Body of pancreas (tissue), 4 donors: ENCODE measurements around the gene LRRC1. TPM values are rescaled to one million over a fixed set of nuclear protein-coding genes. Genes with fewer than 3 reads are reported as not detected.

Experiments
- ATAC-seq: fragments of 150-250 bp; one replicate; pipeline ENCODE4 v1.9.1; 2016
- DNase-seq, 4 donors: peaks; one replicate each; pipeline ENCODE4 v3.0.0-alpha.2; 2019
- H3K27ac ChIP-seq, 4 donors: fragments of 200-600 bp; sonication (generic); 1 replicate in 3 of 4; 2 replicates in 1 of 4; pipeline versions ENCODE4 v1.5.1 to v1.6.1; 2016 to 2019; ENCODE audit warnings: mild to moderate bottlenecking in 1 of 4, mixed read lengths in 1 of 4, moderate library complexity in 1 of 4
- H3K27me3 ChIP-seq, 2 donors: fragments of 200-600 bp; sonication (generic); one replicate each; pipeline ENCODE4 v1.6.0; 2016; ENCODE audit warnings: mild to moderate bottlenecking in 1 of 2
- H3K36me3 ChIP-seq, 2 donors: fragments of 200-600 bp; sonication (generic); replicated peaks in 1 of 2; 2 replicates each; pipeline ENCODE4 v1.5.1; 2016; ENCODE audit warnings: low read depth in 2 of 2; ENCODE audit not compliant: insufficient read depth in 1 of 2
- H3K4me1 ChIP-seq: fragments of 200-600 bp; sonication (generic); one replicate; pipeline ENCODE4 v1.6.0; 2016
- H3K4me3 ChIP-seq, 2 donors: fragments of 200-600 bp; sonication (generic); 1 replicate in 1 of 2; 2 replicates in 1 of 2; pipeline ENCODE4 v1.5.1; 2016 to 2019
- H3K9me3 ChIP-seq, 3 donors: fragments of 200-600 bp; sonication (generic); 1 replicate in 2 of 3; 2 replicates in 1 of 3; pipeline ENCODE4 v1.5.1; 2016
- CTCF ChIP-seq, 7 experiments: fragments of 450-650 bp in 4 of 7; fragments of 200-600 bp in 3 of 7; sonication (generic) in 3 of 7; IDR thresholded peaks; one replicate each; pipeline ENCODE4 v1.5.1; 2016 to 2019; ENCODE audit warnings: antibody characterized with exemption in 7 of 7
- POLR2A ChIP-seq, 3 donors: fragments of 450-650 bp; IDR thresholded peaks; one replicate each; pipeline ENCODE4 v1.6.1; 2016; ENCODE audit warnings: antibody characterized with exemption in 3 of 3, mild to moderate bottlenecking in 2 of 3
- WGBS, 2 donors: methylation state at CpG; one replicate each; pipeline ENCODE4 v1.1.5; 2017; 5-methylcytosine and 5-hydroxymethylcytosine counted together
- intact Hi-C: fragments of 100-400 bp; cut with DNase I; formaldehyde crosslinking; loops from one replicate; pipeline ENCODE4 v1.15.1; 2023
- total RNA-seq, 2 donors: library from RNA; depleted of rRNA; stranded (reverse); fragments of >200 nt; gene quantifications; one replicate each; pipeline ENCODE4 v1.1.0, GENCODE V29; 2016

Gene LRRC1
- total RNA-seq, 2 donors from 2014 or later, result 13.2 to 17.1 TPM

GRCh38 chr6:53809691-53810090, 14.9 kb downstream of the LRRC1 start:
- H3K4me1 ChIP-seq, result peaks cover 26% of the 10 kb centered on the region
- H3K9me3 ChIP-seq, result no peaks in the 10 kb centered on the region
- no peaks in the 10 kb centered on the region for H3K36me3 ChIP-seq
- H3K4me3 ChIP-seq, result no peak overlapping the region
- 92 to 94% methylated on average over 3 of the region's 3 CpGs for WGBS, 2 donors
- DNase-seq (no peak), ATAC-seq (no peak)
- H3K27me3 ChIP-seq, result no peaks in the 10 kb centered on the region
- TF ChIP-seq CTCF (IDR thresholded peaks at IDR 0.05), result no peak
- no peak for TF ChIP-seq POLR2A (IDR thresholded peaks at IDR 0.05)
- intact Hi-C loops, result no loop called here
- no peak overlapping the region for H3K27ac ChIP-seq

GRCh38 chr6:53811082-53811481, 16.3 kb downstream of the LRRC1 start:
- Histone ChIP-seq H3K4me3 (no peak overlapping the region), H3K27ac (peak overlapping the region in 2 of 4 donors; percentile 15 to 31), H3K9me3 (no peaks in the 10 kb centered on the region), H3K4me1 (peaks cover 14% of the 10 kb centered on the region), H3K27me3 (no peaks in the 10 kb centered on the region), H3K36me3 (no peaks in the 10 kb centered on the region)
- no peak for TF ChIP-seq CTCF (IDR thresholded peaks at IDR 0.05)
- no peak for TF ChIP-seq POLR2A (IDR thresholded peaks at IDR 0.05)
- ATAC-seq (peak; percentile 87), DNase-seq (peak; percentile 66 to 84 (median 76))
- intact Hi-C loops, result no loop called here
- 32 to 36% methylated on average over 4 of the region's 4 CpGs for WGBS, 2 donors

- DNase-seq (no peak), ATAC-seq (no peak)
- 70 to 78% methylated on average over 5 of the region's 5 CpGs for WGBS, 2 donors
- no peaks in the 10 kb centered on the region for H3K36me3 ChIP-seq
- no peaks in the 10 kb centered on the region for H3K27me3 ChIP-seq
- intact Hi-C loops, result no loop called here
- H3K9me3 ChIP-seq, result no peaks in the 10 kb centered on the region
- H3K4me1 ChIP-seq, result peaks cover 14% of the 10 kb centered on the region
- H3K4me3 ChIP-seq, result no peak overlapping the region
- TF ChIP-seq POLR2A (IDR thresholded peaks at IDR 0.05), result no peak
- no peak for TF ChIP-seq CTCF (IDR thresholded peaks at IDR 0.05)
- no peak overlapping the region for H3K27ac ChIP-seq
These were observed 16.9 kb downstream of the LRRC1 start for GRCh38 chr6:53811746-53812145.

- ATAC-seq (no peak), DNase-seq (no peak)
- intact Hi-C loops, result no loop called here
- H3K4me1 ChIP-seq, result peaks cover 14% of the 10 kb centered on the region
- WGBS, 2 donors, result 92 to 100% methylated on average over 1 of the region's 1 CpG
- no peak for TF ChIP-seq POLR2A (IDR thresholded peaks at IDR 0.05)
- no peaks in the 10 kb centered on the region for H3K9me3 ChIP-seq
- H3K36me3 ChIP-seq, result no peaks in the 10 kb centered on the region
- no peak overlapping the region for H3K4me3 ChIP-seq
- no peak overlapping the region for H3K27ac ChIP-seq
- H3K27me3 ChIP-seq, result no peaks in the 10 kb centered on the region
These were observed 18.3 kb downstream of the LRRC1 start for GRCh38 chr6:53813096-53813495.

- Histone ChIP-seq H3K27ac (no peak overlapping the region), H3K36me3 (no peaks in the 10 kb centered on the region), H3K4me3 (no peak overlapping the region), H3K9me3 (no peaks in the 10 kb centered on the region), H3K4me1 (peaks cover 19% of the 10 kb centered on the region), H3K27me3 (no peaks in the 10 kb centered on the region)
- DNase-seq (no peak), ATAC-seq (no peak)
- 71 to 81% methylated on average over 1 of the region's 1 CpG for WGBS, 2 donors
- intact Hi-C loops, result no loop called here
- TF ChIP-seq POLR2A (IDR thresholded peaks at IDR 0.05), result no peak
- TF ChIP-seq CTCF (IDR thresholded peaks at IDR 0.05), result no peak
These were observed 19.0 kb downstream of the LRRC1 start for GRCh38 chr6:53813801-53814200.
